Heart left ventricle (tissue), 13 donors: ENCODE results near the gene SLC35F1.

Source experiments
- CTCF ChIP-seq, 12 donors: fragments of 200-600 bp; sonication (generic) in 4 of 12; IDR thresholded peaks; one replicate each; pipeline versions ENCODE4 v1.5.0 to v1.8.0; 2018 to 2022; ENCODE audit warnings: antibody characterized with exemption in 12 of 12, mild to moderate bottlenecking in 5 of 12
- POLR2A ChIP-seq, 2 donors: fragments of 450-650 bp; IDR thresholded peaks; one replicate each; pipeline ENCODE4 v1.6.1; 2017; ENCODE audit warnings: antibody characterized with exemption in 2 of 2, mild to moderate bottlenecking in 2 of 2, moderate library complexity in 2 of 2
- donor health status: ischemic (EF 13 %, LVEDD 7.1; RV severe dilation, severe dysfunction).
- donor health status: DM: no; HTN: yes; CAD: no.
- donor health status: DM: no; HTN: no; CAD: no.
- donor health status: ischemic (EF 25% LVEDD 6.9; RV normal size, moderate dysfunction).
- donor health status: ischemic (EF 25% LVEDD 5.7; RV mildly dilated, moderate dysfunction).
- donor health status: ischemic (EF 35%, LVEDD 5.7; RV mildly dilated, moderate dysfunction).
- donor health status: nonischemic (EF 11% LVEDD 7.7; RV severe dilation, severe dysfunction).
- donor health status: DM: yes; HTN: yes; CAD: no.
- donor health status: PGD.
- donor health status: ischemic (EF 29% LVEDD 5.4; RV normal size, mild dysfunction).
- donor health status: nonischemic (EF 23%, LVEDD 6.1; RV moderate dilation, normal function).

GRCh38 chr6:118356686-118357085, 449.6 kb downstream of the SLC35F1 start:
- no peak for TF ChIP-seq CTCF (IDR thresholded peaks at IDR 0.05)
- no peak for TF ChIP-seq POLR2A (IDR thresholded peaks at IDR 0.05)
